Breast epithelium (tissue), 3 donors: ENCODE results near the gene AAR2.

Experiments
- CTCF ChIP-seq, 3 donors: fragments of 450-650 bp; IDR thresholded peaks; one replicate each; pipeline ENCODE4 v1.5.1; 2016 to 2017; ENCODE audit warnings: antibody characterized with exemption in 3 of 3, mild to moderate bottlenecking in 3 of 3, moderate library complexity in 3 of 3
- POLR2AphosphoS5 ChIP-seq, 3 donors: sonication (generic); formaldehyde crosslinking; IDR thresholded peaks; one replicate each; pipeline ENCODE4 v1.6.1; 2017; ENCODE audit warnings: antibody characterized with exemption in 3 of 3

- TF ChIP-seq POLR2AphosphoS5 (IDR thresholded peaks at IDR 0.05) (no peak), CTCF (IDR thresholded peaks at IDR 0.05) (no peak)
Measured at GRCh38 chr20:36281785-36282380, 45.6 kb downstream of the AAR2 start.
